Measurements from ENCODE around the gene OPN1MW2.
"Not testable (repeated sequence)": the region's sequence is repeated elsewhere in the genome, so short reads cannot be mapped to it uniquely, and the experiment has no call there.

OPN1MW2 gene

GRCh38 chrX:154219456-154219855, at the start of gene OPN1MW2:
TSS of gene OPN1MW2 (plus strand) at chrX:154219756. CDS start at chrX:154219816, 60 bp downstream.
- not testable (repeated sequence) for H3K27ac ChIP-seq (ENCODE audit: low read depth, low read length); H3K36me3 ChIP-seq (ENCODE audit: control insufficient read depth, insufficient read depth, low read length); H3K4me1 ChIP-seq (ENCODE audit: control insufficient read depth, insufficient read depth, low read length); H3K9me3 ChIP-seq (ENCODE audit: control insufficient read depth, insufficient read depth, low read length); H3K27me3 ChIP-seq (ENCODE audit: control insufficient read depth, insufficient read depth, low read length); H3K9ac ChIP-seq (ENCODE audit: low read depth, low read length); H3K4me3 ChIP-seq (ENCODE audit: low read depth, low read length)

GRCh38 chrX:154172535-154172943, 47.0 kb upstream of the OPN1MW2 start:
- not testable (repeated sequence) for H3K27me3 ChIP-seq (ENCODE audit: control insufficient read depth, insufficient read depth, low read length); H3K9me3 ChIP-seq (ENCODE audit: control insufficient read depth, insufficient read depth, low read length); H3K36me3 ChIP-seq (ENCODE audit: control insufficient read depth, insufficient read depth, low read length); H3K9ac ChIP-seq (ENCODE audit: low read depth, low read length); H3K4me3 ChIP-seq (ENCODE audit: low read depth, low read length); H3K27ac ChIP-seq (ENCODE audit: low read depth, low read length); H3K4me1 ChIP-seq (ENCODE audit: control insufficient read depth, insufficient read depth, low read length)

- not testable (repeated sequence) for H3K36me3 ChIP-seq (ENCODE audit: control insufficient read depth, insufficient read depth, low read length); H3K9me3 ChIP-seq (ENCODE audit: control insufficient read depth, insufficient read depth, low read length); H3K27ac ChIP-seq (ENCODE audit: low read depth, low read length); H3K9ac ChIP-seq (ENCODE audit: low read depth, low read length); H3K4me3 ChIP-seq (ENCODE audit: low read depth, low read length); H3K27me3 ChIP-seq (ENCODE audit: control insufficient read depth, insufficient read depth, low read length); H3K4me1 ChIP-seq (ENCODE audit: control insufficient read depth, insufficient read depth, low read length)
Measured at GRCh38 chrX:154174356-154174755, 45.2 kb upstream of the OPN1MW2 start.

GRCh38 chrX:154182296-154182695, 37.3 kb upstream of the OPN1MW2 start, which contains the start of gene OPN1MW:
TSS of gene OPN1MW (plus strand) at chrX:154182596. CDS start at chrX:154182678, 82 bp downstream.
- not testable (repeated sequence) for H3K4me1 ChIP-seq (ENCODE audit: control insufficient read depth, insufficient read depth, low read length); H3K4me3 ChIP-seq (ENCODE audit: low read depth, low read length); H3K27me3 ChIP-seq (ENCODE audit: control insufficient read depth, insufficient read depth, low read length); H3K27ac ChIP-seq (ENCODE audit: low read depth, low read length); H3K36me3 ChIP-seq (ENCODE audit: control insufficient read depth, insufficient read depth, low read length); H3K9ac ChIP-seq (ENCODE audit: low read depth, low read length); H3K9me3 ChIP-seq (ENCODE audit: control insufficient read depth, insufficient read depth, low read length)

GRCh38 chrX:154183794-154184193, 35.8 kb upstream of the OPN1MW2 start:
- not testable (repeated sequence) for H3K4me3 ChIP-seq (ENCODE audit: low read depth, low read length); H3K9me3 ChIP-seq (ENCODE audit: control insufficient read depth, insufficient read depth, low read length); H3K9ac ChIP-seq (ENCODE audit: low read depth, low read length); H3K36me3 ChIP-seq (ENCODE audit: control insufficient read depth, insufficient read depth, low read length); H3K27ac ChIP-seq (ENCODE audit: low read depth, low read length); H3K27me3 ChIP-seq (ENCODE audit: control insufficient read depth, insufficient read depth, low read length); H3K4me1 ChIP-seq (ENCODE audit: control insufficient read depth, insufficient read depth, low read length)

- H3K27me3 ChIP-seq (ENCODE audit: control insufficient read depth, insufficient read depth, low read length), result not testable (repeated sequence)
Measured at GRCh38 chrX:154192846-154193245, 26.7 kb upstream of the OPN1MW2 start.

GRCh38 chrX:154194316-154194715, 25.2 kb upstream of the OPN1MW2 start:
- H3K9me3 ChIP-seq (ENCODE audit: control insufficient read depth, insufficient read depth, low read length); H3K27ac ChIP-seq (ENCODE audit: low read depth, low read length); H3K36me3 ChIP-seq (ENCODE audit: control insufficient read depth, insufficient read depth, low read length); H3K4me1 ChIP-seq (ENCODE audit: control insufficient read depth, insufficient read depth, low read length); H3K9ac ChIP-seq (ENCODE audit: low read depth, low read length); H3K27me3 ChIP-seq (ENCODE audit: control insufficient read depth, insufficient read depth, low read length); H3K4me3 ChIP-seq (ENCODE audit: low read depth, low read length): not testable (repeated sequence)

More at GRCh38 chrX:154192846-154193245, 26.7 kb upstream of the OPN1MW2 start:
- not testable (repeated sequence) for H3K4me1 ChIP-seq (ENCODE audit: control insufficient read depth, insufficient read depth, low read length); H3K9me3 ChIP-seq (ENCODE audit: control insufficient read depth, insufficient read depth, low read length); H3K4me3 ChIP-seq (ENCODE audit: low read depth, low read length); H3K9ac ChIP-seq (ENCODE audit: low read depth, low read length); H3K36me3 ChIP-seq (ENCODE audit: control insufficient read depth, insufficient read depth, low read length); H3K27ac ChIP-seq (ENCODE audit: low read depth, low read length)

GRCh38 chrX:154196466-154196865, 23.1 kb upstream of the OPN1MW2 start:
- H3K27me3 ChIP-seq (ENCODE audit: control insufficient read depth, insufficient read depth, low read length); H3K9ac ChIP-seq (ENCODE audit: low read depth, low read length); H3K4me1 ChIP-seq (ENCODE audit: control insufficient read depth, insufficient read depth, low read length); H3K27ac ChIP-seq (ENCODE audit: low read depth, low read length); H3K9me3 ChIP-seq (ENCODE audit: control insufficient read depth, insufficient read depth, low read length); H3K4me3 ChIP-seq (ENCODE audit: low read depth, low read length); H3K36me3 ChIP-seq (ENCODE audit: control insufficient read depth, insufficient read depth, low read length): not testable (repeated sequence)

GRCh38 chrX:154209670-154210418, 9.7 kb upstream of the OPN1MW2 start:
- H3K4me3 ChIP-seq (ENCODE audit: low read depth, low read length); H3K27ac ChIP-seq (ENCODE audit: low read depth, low read length); H3K36me3 ChIP-seq (ENCODE audit: control insufficient read depth, insufficient read depth, low read length); H3K4me1 ChIP-seq (ENCODE audit: control insufficient read depth, insufficient read depth, low read length); H3K27me3 ChIP-seq (ENCODE audit: control insufficient read depth, insufficient read depth, low read length); H3K9ac ChIP-seq (ENCODE audit: low read depth, low read length); H3K9me3 ChIP-seq (ENCODE audit: control insufficient read depth, insufficient read depth, low read length): not testable (repeated sequence)

- H3K36me3 ChIP-seq (ENCODE audit: control insufficient read depth, insufficient read depth, low read length); H3K4me3 ChIP-seq (ENCODE audit: low read depth, low read length); H3K27ac ChIP-seq (ENCODE audit: low read depth, low read length): not testable (repeated sequence)
Measured at GRCh38 chrX:154211057-154211456, 8.5 kb upstream of the OPN1MW2 start.

GRCh38 chrX:154211499-154211898, 8.1 kb upstream of the OPN1MW2 start:
- not testable (repeated sequence) for H3K36me3 ChIP-seq (ENCODE audit: control insufficient read depth, insufficient read depth, low read length); H3K9me3 ChIP-seq (ENCODE audit: control insufficient read depth, insufficient read depth, low read length); H3K4me1 ChIP-seq (ENCODE audit: control insufficient read depth, insufficient read depth, low read length); H3K4me3 ChIP-seq (ENCODE audit: low read depth, low read length); H3K27ac ChIP-seq (ENCODE audit: low read depth, low read length); H3K27me3 ChIP-seq (ENCODE audit: control insufficient read depth, insufficient read depth, low read length); H3K9ac ChIP-seq (ENCODE audit: low read depth, low read length)

More at GRCh38 chrX:154211057-154211456, 8.5 kb upstream of the OPN1MW2 start:
- not testable (repeated sequence) for H3K9me3 ChIP-seq (ENCODE audit: control insufficient read depth, insufficient read depth, low read length); H3K4me1 ChIP-seq (ENCODE audit: control insufficient read depth, insufficient read depth, low read length); H3K27me3 ChIP-seq (ENCODE audit: control insufficient read depth, insufficient read depth, low read length); H3K9ac ChIP-seq (ENCODE audit: low read depth, low read length)
